Liver (tissue), 9 donors: ENCODE results near the gene ADCY7. TPM values are rescaled to one million over a fixed set of nuclear protein-coding genes. Genes with fewer than 3 reads are reported as not detected.

Experiments used
- DNase-seq: peaks from one replicate; pipeline ENCODE4 v3.0.0-alpha.2; 2017; ENCODE audit warnings: low spot score
- H3K27ac ChIP-seq, 2 donors: one replicate each; pipeline ENCODE4 v1.7.0; 2013; ENCODE audit warnings: inconsistent platforms in 2 of 2, low read length in 2 of 2, control low read depth in 1 of 2, low read depth in 1 of 2, mild to moderate bottlenecking in 1 of 2
- H3K27me3 ChIP-seq, 4 donors: one replicate each; pipeline versions ENCODE4 v1.6.1 to v1.7.0; 2013; ENCODE audit warnings: low read length in 3 of 4, inconsistent platforms in 1 of 4, mild to moderate bottlenecking in 1 of 4, moderate library complexity in 1 of 4; ENCODE audit not compliant: control insufficient read depth in 4 of 4, insufficient read depth in 4 of 4
- H3K36me3 ChIP-seq, 4 donors: one replicate each; pipeline versions ENCODE4 v1.6.1 to v1.7.0; 2013; ENCODE audit warnings: low read length in 3 of 4, mild to moderate bottlenecking in 3 of 4, low read depth in 1 of 4, moderate library complexity in 1 of 4; ENCODE audit not compliant: control insufficient read depth in 4 of 4, insufficient read depth in 3 of 4
- H3K4me1 ChIP-seq, 4 donors: one replicate each; pipeline versions ENCODE4 v1.6.1 to v1.7.0; 2013; ENCODE audit warnings: low read length in 3 of 4, mild to moderate bottlenecking in 3 of 4, moderate library complexity in 1 of 4; ENCODE audit not compliant: control insufficient read depth in 4 of 4, insufficient read depth in 4 of 4
- H3K4me3 ChIP-seq, 3 donors: one replicate each; pipeline versions ENCODE4 v1.6.1 to v1.7.0; 2013; ENCODE audit warnings: low read length in 3 of 3, control low read depth in 1 of 3, low read depth in 1 of 3, mild to moderate bottlenecking in 1 of 3
- H3K9ac ChIP-seq, 2 donors: one replicate each; pipeline ENCODE4 v1.7.0; 2013; ENCODE audit warnings: low read length in 2 of 2, mild to moderate bottlenecking in 2 of 2, moderate library complexity in 2 of 2, control low read depth in 1 of 2, low read depth in 1 of 2
- H3K9me3 ChIP-seq, 4 donors: one replicate each; pipeline versions ENCODE4 v1.6.1 to v1.7.0; 2013; ENCODE audit warnings: low read length in 3 of 4; ENCODE audit not compliant: control insufficient read depth in 4 of 4
- ATF3 ChIP-seq: IDR thresholded peaks from 2 replicates; pipeline ENCODE4 v1.6.1; 2016; ENCODE audit warnings: antibody characterized with exemption
- CTCF ChIP-seq: fragments of 150-350 bp; IDR thresholded peaks from 2 replicates; pipeline ENCODE4 v1.5.1; 2017; ENCODE audit warnings: improper control_type of control experiment, low read depth, low read length; ENCODE audit not compliant: missing input control
- EGR1 ChIP-seq, 2 donors: IDR thresholded peaks; 2 replicates each; pipeline ENCODE4 v1.6.1; 2016 to 2018; ENCODE audit warnings: antibody characterized with exemption in 2 of 2, low read depth in 2 of 2
- FOXA1 ChIP-seq: IDR thresholded peaks from 2 replicates; pipeline ENCODE4 v1.6.1; 2016; ENCODE audit warnings: antibody characterized with exemption
- FOXA2 ChIP-seq: IDR thresholded peaks from 2 replicates; pipeline ENCODE4 v1.6.1; 2016; ENCODE audit warnings: antibody characterized with exemption
- GABPA ChIP-seq, 2 donors: IDR thresholded peaks in 1 of 2; conservative IDR thresholded peaks in 1 of 2; 2 replicates each; pipeline ENCODE4 v1.6.1; 2016; ENCODE audit warnings: antibody characterized with exemption in 2 of 2, mild to moderate bottlenecking in 1 of 2, moderate library complexity in 1 of 2
- HNF4A ChIP-seq, 2 donors: conservative IDR thresholded peaks; 2 replicates each; pipeline ENCODE4 v1.6.1; 2016; ENCODE audit warnings: antibody characterized with exemption in 2 of 2, mild to moderate bottlenecking in 2 of 2
- HNF4G ChIP-seq: IDR thresholded peaks from 2 replicates; pipeline ENCODE4 v1.6.1; 2016; ENCODE audit warnings: antibody characterized with exemption
- JUND ChIP-seq, 2 donors: IDR thresholded peaks; 2 replicates each; pipeline ENCODE4 v1.6.1; 2016; ENCODE audit warnings: antibody characterized with exemption in 2 of 2
- MAX ChIP-seq: IDR thresholded peaks from 2 replicates; pipeline ENCODE4 v1.6.1; 2016; ENCODE audit warnings: antibody characterized with exemption
- NR2F2 ChIP-seq: IDR thresholded peaks from 2 replicates; pipeline ENCODE4 v1.6.1; 2016; ENCODE audit warnings: antibody characterized with exemption
- RAD21 ChIP-seq, 2 donors: IDR thresholded peaks; 2 replicates each; pipeline ENCODE4 v1.6.1; 2016; ENCODE audit warnings: antibody characterized with exemption in 2 of 2, mild to moderate bottlenecking in 2 of 2
- REST ChIP-seq: IDR thresholded peaks from 2 replicates; pipeline ENCODE4 v1.6.1; 2016; ENCODE audit warnings: antibody characterized with exemption, mild to moderate bottlenecking
- RXRA ChIP-seq, 2 donors: IDR thresholded peaks; 2 replicates each; pipeline ENCODE4 v1.6.1; 2017 to 2018; ENCODE audit warnings: antibody characterized with exemption in 2 of 2, mild to moderate bottlenecking in 1 of 2
- SP1 ChIP-seq: IDR thresholded peaks from 2 replicates; pipeline ENCODE4 v1.6.1; 2018; ENCODE audit warnings: antibody characterized with exemption, mild to moderate bottlenecking
- TAF1 ChIP-seq: conservative IDR thresholded peaks from 2 replicates; pipeline ENCODE4 v1.6.1; 2016; ENCODE audit warnings: antibody characterized with exemption, mild to moderate bottlenecking
- YY1 ChIP-seq: IDR thresholded peaks from 2 replicates; pipeline ENCODE4 v1.6.1; 2016; ENCODE audit warnings: antibody characterized with exemption, mild to moderate bottlenecking
- ZBTB33 ChIP-seq: IDR thresholded peaks from 2 replicates; pipeline ENCODE4 v1.6.1; 2016; ENCODE audit warnings: antibody characterized with exemption
- WGBS: extraction: QIAGEN DNeasy Blood & Tissue Kit; methylation state at CpG from one replicate; pipeline ENCODE4 v1.1.7; 2013; 5-methylcytosine and 5-hydroxymethylcytosine counted together
- polyA plus RNA-seq, 2 donors: library from polyadenylated mRNA; stranded (reverse) in 1 of 2; unstranded in 1 of 2; fragments of 200-250 nt in 1 of 2; fragments of >200 nt in 1 of 2; fragmentation: Nextera tagmentation in 1 of 2; extraction: Ambion mirVana in 1 of 2; gene quantifications; one replicate each; pipeline versions ENCODE4 v1.2.1 to v1.2.3, GENCODE V29; 2013 to 2015
- total RNA-seq, 2 donors: library from RNA; depleted of rRNA; stranded (reverse); fragments of >200 nt; gene quantifications; one replicate each; pipeline ENCODE4 v1.2.3, GENCODE V29; 2014
- donor health status: healthy.
- donor health status: healthy.
- donor health status: healthy.
- donor health status: healthy.
- donor health status: healthy.

Gene ADCY7
- total and polyA plus RNA-seq, 4 donors, result 1.8 to 43.9 (median 7.4) TPM

GRCh38 chr16:50326264-50326663 lies 59.9 kb downstream of the ADCY7 start:
- H3K27me3 ChIP-seq, result no peaks in the 10 kb centered on the region
- no peak overlapping the region for H3K4me3 ChIP-seq
- H3K36me3 ChIP-seq, result peaks cover 4 to 41% (median 18%) of the 10 kb centered on the region in 4 donors
- H3K4me1 ChIP-seq, result no peaks in the 10 kb centered on the region
- H3K9ac ChIP-seq, result no peak overlapping the region
- no peak overlapping the region for H3K27ac ChIP-seq
- no peak for DNase-seq
- TF ChIP-seq JUND (IDR thresholded peaks at IDR 0.05) (no peak), MAX (no peak), ZBTB33 (no peak), REST (no peak), FOXA1 (no peak), RXRA (IDR thresholded peaks at IDR 0.05) (no peak), NR2F2 (no peak), GABPA (IDR thresholded peaks at IDR 0.05 in 1 of 2, conservative IDR thresholded peaks at IDR 0.05 in 1 of 2) (no peak), FOXA2 (no peak), TAF1 (no peak)
- 94% methylated on average over 5 of the region's 5 CpGs for whole genome bisulfite sequencing
- no peaks in the 10 kb centered on the region for H3K9me3 ChIP-seq

GRCh38 chr16:50326835-50327465 lies 60.6 kb downstream of the ADCY7 start:
- H3K4me1 ChIP-seq, result no peaks in the 10 kb centered on the region
- 69% methylated on average over 7 of the region's 7 CpGs for WGBS
- DNase-seq, result peak; percentile 41
- no peak overlapping the region for H3K4me3 ChIP-seq
- no peak overlapping the region for H3K27ac ChIP-seq
- no peak overlapping the region for H3K9ac ChIP-seq
- peaks cover 4 to 36% (median 16%) of the 10 kb centered on the region in 4 donors for H3K36me3 ChIP-seq
- H3K27me3 ChIP-seq, result no peaks in the 10 kb centered on the region
- no peaks in the 10 kb centered on the region for H3K9me3 ChIP-seq
- TF ChIP-seq REST (no peak), JUND (IDR thresholded peaks at IDR 0.05) (no peak), TAF1 (no peak), EGR1 (IDR thresholded peaks at IDR 0.05; ENCODE audit: low read depth in 2 of 2) (no peak), HNF4A (conservative IDR thresholded peaks at IDR 0.05) (no peak), FOXA2 (no peak), RAD21 (IDR thresholded peaks at IDR 0.05) (peak; percentile 66 to 81), HNF4G (no peak), RXRA (IDR thresholded peaks at IDR 0.05) (no peak), SP1 (no peak), GABPA (IDR thresholded peaks at IDR 0.05 in 1 of 2, conservative IDR thresholded peaks at IDR 0.05 in 1 of 2) (no peak), CTCF (peak; percentile 19), ATF3 (no peak), YY1 (no peak), ZBTB33 (no peak)
